Kidney (tissue), 14 donors: ENCODE data around the gene HSPB8. TPM values are rescaled to one million over a fixed set of nuclear protein-coding genes. Genes with fewer than 3 reads are reported as not detected.

Experiments
- DNase-seq, 5 donors: peaks; one replicate each; pipeline ENCODE4 v3.0.0-alpha.2; 2013 to 2020
- FAIRE-seq: peaks from 2 replicates; lab custom pipeline; 2012; peaks lifted over from hg19 to GRCh38; lab: Jason Lieb, UNC
- H3K27ac ChIP-seq, 2 donors: one replicate each; pipeline ENCODE4 v1.7.0; 2013; ENCODE audit warnings: low read depth in 2 of 2, low read length in 2 of 2, inconsistent platforms in 1 of 2
- H3K27me3 ChIP-seq: one replicate; pipeline ENCODE4 v1.7.1; 2013; ENCODE audit warnings: low read length, inconsistent platforms; ENCODE audit not compliant: control insufficient read depth, insufficient read depth
- H3K36me3 ChIP-seq, 3 donors: one replicate each; pipeline versions ENCODE4 v1.7.0 to v1.7.1; 2013; ENCODE audit warnings: low read length in 3 of 3, control low read depth in 1 of 3, inconsistent platforms in 1 of 3; ENCODE audit not compliant: insufficient read depth in 3 of 3, control insufficient read depth in 2 of 3
- H3K4me1 ChIP-seq, 3 donors: one replicate each; pipeline versions ENCODE4 v1.7.0 to v1.7.1; 2013; ENCODE audit warnings: low read length in 3 of 3, inconsistent platforms in 1 of 3, low read depth in 1 of 3; ENCODE audit not compliant: control insufficient read depth in 2 of 3, insufficient read depth in 2 of 3
- H3K4me3 ChIP-seq, 3 donors: one replicate each; pipeline versions ENCODE4 v1.7.0 to v1.8.1; 2013; ENCODE audit warnings: low read length in 3 of 3, control low read depth in 1 of 3, inconsistent platforms in 1 of 3
- H3K9ac ChIP-seq, 3 donors: one replicate each; pipeline versions ENCODE4 v1.7.0 to v1.7.1; 2013; ENCODE audit warnings: low read length in 3 of 3, control low read depth in 1 of 3, inconsistent platforms in 1 of 3
- H3K9me3 ChIP-seq, 3 donors: one replicate each; pipeline versions ENCODE4 v1.7.0 to v1.7.1; 2013; ENCODE audit warnings: low read length in 3 of 3, control low read depth in 1 of 3, inconsistent platforms in 1 of 3; ENCODE audit not compliant: control insufficient read depth in 2 of 3, insufficient read depth in 1 of 3
- CTCF ChIP-seq: IDR thresholded peaks from 3 replicates; pipeline ENCODE4 v1.5.1; 2012; ENCODE audit warnings: mild to moderate bottlenecking, moderate library complexity, borderline replicate concordance; ENCODE audit not compliant: insufficient read depth; ENCODE audit errors: extremely low read depth
- intact Hi-C: fragments of 100-400 bp; cut with DNase I; formaldehyde crosslinking; loops from one replicate; pipeline ENCODE4 v1.11.1; 2022
- polyA plus RNA-seq: library from polyadenylated mRNA; stranded (reverse); fragments of 350-450 nt; fragmentation: Illumina TruSeq; extraction: RNeasy Lipid Tissue Mini Kit (QIAGEN cat#74804); gene quantifications from one replicate; pipeline ENCODE4 v1.2.3, GENCODE V29; 2014; ENCODE audit warnings: low read depth, low replicate concordance; ENCODE audit not compliant: insufficient read depth
- total RNA-seq: library from RNA; stranded (reverse); fragmentation: NEBNext Ultra II Directional; extraction: Animal tissue kit (Norgen Biotek cat#: 25700); gene quantifications from one replicate; pipeline ENCODE4 v1.2.1, GENCODE V29; 2021
- donor health status: control.
- donor health status: control.
- donor health status: control.
- donor health status: control.
- donor health status: control.
- donor health status: DM: yes; HTN: yes; CAD: no.
- donor health status: Normal renal cell carcinoma (clear cell type).

The HSPB8 gene
- total and polyA plus RNA-seq, 2 donors from 2014 or later = 67.2 to 81.3 TPM

GRCh38 chr12:119235197-119235751, 56.5 kb downstream of the HSPB8 start:
- no peak for FAIRE-seq
- no peak for TF ChIP-seq CTCF
- Histone ChIP-seq H3K4me1 (no peaks in the 10 kb centered on the region), H3K27ac (no peak overlapping the region), H3K36me3 (no peaks in the 10 kb centered on the region), H3K27me3 (no peaks in the 10 kb centered on the region), H3K9ac (no peak overlapping the region), H3K9me3 (no peaks in the 10 kb centered on the region), H3K4me3 (no peak overlapping the region)
- no peak for DNase-seq
- intact Hi-C loops = no loop called here

GRCh38 chr12:119236372-119236771, 57.6 kb downstream of the HSPB8 start:
- H3K9me3 ChIP-seq = no peaks in the 10 kb centered on the region
- TF ChIP-seq CTCF = no peak
- no peak overlapping the region for H3K9ac ChIP-seq
- no peaks in the 10 kb centered on the region for H3K36me3 ChIP-seq
- H3K4me3 ChIP-seq = no peak overlapping the region
- DNase-seq = no peak
- H3K27ac ChIP-seq = no peak overlapping the region
- FAIRE-seq = no peak
- H3K27me3 ChIP-seq = no peaks in the 10 kb centered on the region
- intact Hi-C loops = no loop called here
- H3K4me1 ChIP-seq = no peaks in the 10 kb centered on the region

GRCh38 chr12:119239040-119239439, 60.3 kb downstream of the HSPB8 start:
- FAIRE-seq (no peak), DNase-seq (no peak)
- H3K27ac ChIP-seq = no peak overlapping the region

More at GRCh38 chr12:119239040-119239439, 60.3 kb downstream of the HSPB8 start:
- Histone ChIP-seq H3K27me3 (no peaks in the 10 kb centered on the region), H3K9me3 (no peaks in the 10 kb centered on the region), H3K36me3 (no peaks in the 10 kb centered on the region), H3K9ac (no peak overlapping the region), H3K4me3 (no peak overlapping the region), H3K4me1 (no peaks in the 10 kb centered on the region)
- no peak for TF ChIP-seq CTCF
- intact Hi-C loops = no loop called here
